Colonic mucosa (tissue), 4 donors: ENCODE results near the gene KLHL2. TPM values are rescaled to one million over a fixed set of nuclear protein-coding genes. Genes with fewer than 3 reads are reported as not detected.
A peak's percentile ranks its signal among the peaks of the same experiment; 100 is the strongest.

Experiments
- DNase-seq: peaks from one replicate; pipeline ENCODE4 v3.0.0-alpha.2; 2020
- H3K27ac ChIP-seq: fragments of 200-600 bp; one replicate; pipeline ENCODE4 v1.8.0; 2021
- H3K27me3 ChIP-seq: fragments of 200-600 bp; one replicate; pipeline ENCODE4 v1.8.0; 2021
- H3K36me3 ChIP-seq: fragments of 200-600 bp; one replicate; pipeline ENCODE4 v1.8.0; 2021
- H3K4me1 ChIP-seq: fragments of 200-600 bp; one replicate; pipeline ENCODE4 v1.8.0; 2021; ENCODE audit warnings: mild to moderate bottlenecking
- H3K4me3 ChIP-seq: fragments of 200-600 bp; one replicate; pipeline ENCODE4 v1.8.0; 2021
- H3K9ac ChIP-seq, 2 donors: one replicate each; pipeline ENCODE4 v1.7.0; 2013; ENCODE audit warnings: control low read depth in 2 of 2, low read depth in 2 of 2, low read length in 2 of 2
- H3K9me3 ChIP-seq: fragments of 200-600 bp; one replicate; pipeline ENCODE4 v1.8.0; 2021
- CTCF ChIP-seq: fragments of 200-600 bp; IDR thresholded peaks from one replicate; pipeline ENCODE4 v1.8.0; 2022; ENCODE audit warnings: antibody characterized with exemption, mild to moderate bottlenecking
- intact Hi-C: fragments of 100-400 bp; cut with DNase I; formaldehyde crosslinking; loops from one replicate; pipeline ENCODE4 v1.14.1; 2022
- total RNA-seq, 2 donors: library from RNA; stranded (reverse); fragmentation: NEBNext Ultra II Directional in 1 of 2; extraction: Animal tissue kit (Norgen Biotek cat#: 25700) in 1 of 2; gene quantifications; one replicate each; pipeline ENCODE4 v1.2.1, GENCODE V29; 2021
- donor health status: healthy.
- donor health status: DM: no; HTN: no; CAD: no.
- donor health status: DM: no; HTN: no; CAD: no.

Gene KLHL2
- total RNA-seq, 2 donors from 2014 or later, result 8.6 to 11.1 TPM

- intact Hi-C loops, result no loop called here
- H3K4me3 ChIP-seq, result no peak overlapping the region
- no peaks in the 10 kb centered on the region for H3K4me1 ChIP-seq
- DNase-seq, result no peak
- H3K27ac ChIP-seq, result no peak overlapping the region
- no peak for TF ChIP-seq CTCF
- H3K27me3 ChIP-seq, result no peaks in the 10 kb centered on the region
- H3K9ac ChIP-seq, result no peak overlapping the region
- no peaks in the 10 kb centered on the region for H3K9me3 ChIP-seq
- no peaks in the 10 kb centered on the region for H3K36me3 ChIP-seq
Measured at GRCh38 chr4:165359506-165359905, 152.1 kb downstream of the KLHL2 start.

GRCh38 chr4:165360041-165360695 lies 152.8 kb downstream of the KLHL2 start:
- TF ChIP-seq CTCF, result no peak
- H3K9ac ChIP-seq, result no peak overlapping the region
- no peaks in the 10 kb centered on the region for H3K9me3 ChIP-seq
- H3K27ac ChIP-seq, result no peak overlapping the region
- DNase-seq, result no peak
- H3K27me3 ChIP-seq, result no peaks in the 10 kb centered on the region
- intact Hi-C loops, result no loop called here
- H3K4me1 ChIP-seq, result no peaks in the 10 kb centered on the region
- no peak overlapping the region for H3K4me3 ChIP-seq
- no peaks in the 10 kb centered on the region for H3K36me3 ChIP-seq

GRCh38 chr4:165360985-165361670 lies 153.8 kb downstream of the KLHL2 start:
- TF ChIP-seq CTCF, result no peak
- Histone ChIP-seq H3K9ac (no peak overlapping the region), H3K9me3 (no peaks in the 10 kb centered on the region), H3K27ac (no peak overlapping the region), H3K4me3 (no peak overlapping the region), H3K27me3 (no peaks in the 10 kb centered on the region), H3K36me3 (no peaks in the 10 kb centered on the region), H3K4me1 (no peaks in the 10 kb centered on the region)
- intact Hi-C loops, result no loop called here
- DNase-seq, result no peak

- Histone ChIP-seq H3K27me3 (no peaks in the 10 kb centered on the region), H3K36me3 (no peaks in the 10 kb centered on the region), H3K9me3 (no peaks in the 10 kb centered on the region), H3K9ac (no peak overlapping the region), H3K4me3 (no peak overlapping the region), H3K27ac (no peak overlapping the region), H3K4me1 (no peaks in the 10 kb centered on the region)
- DNase-seq, result no peak
- no peak for TF ChIP-seq CTCF
- intact Hi-C loops, result no loop called here
Measured at GRCh38 chr4:165361810-165362209, 154.4 kb downstream of the KLHL2 start.

- TF ChIP-seq CTCF, result no peak
- no peaks in the 10 kb centered on the region for H3K4me1 ChIP-seq
- intact Hi-C loops, result no loop called here
- no peak overlapping the region for H3K4me3 ChIP-seq
- H3K9me3 ChIP-seq, result no peaks in the 10 kb centered on the region
- H3K9ac ChIP-seq, result peak overlapping the region in 1 of 2 donors; percentile 49
- no peaks in the 10 kb centered on the region for H3K27me3 ChIP-seq
- peak; percentile 66 for DNase-seq
- H3K36me3 ChIP-seq, result no peaks in the 10 kb centered on the region
- H3K27ac ChIP-seq, result peak overlapping the region; percentile 75
Measured at GRCh38 chr4:165364452-165365080, 157.2 kb downstream of the KLHL2 start.
